Measurements from ENCODE around the gene TTLL12.

DNA sequence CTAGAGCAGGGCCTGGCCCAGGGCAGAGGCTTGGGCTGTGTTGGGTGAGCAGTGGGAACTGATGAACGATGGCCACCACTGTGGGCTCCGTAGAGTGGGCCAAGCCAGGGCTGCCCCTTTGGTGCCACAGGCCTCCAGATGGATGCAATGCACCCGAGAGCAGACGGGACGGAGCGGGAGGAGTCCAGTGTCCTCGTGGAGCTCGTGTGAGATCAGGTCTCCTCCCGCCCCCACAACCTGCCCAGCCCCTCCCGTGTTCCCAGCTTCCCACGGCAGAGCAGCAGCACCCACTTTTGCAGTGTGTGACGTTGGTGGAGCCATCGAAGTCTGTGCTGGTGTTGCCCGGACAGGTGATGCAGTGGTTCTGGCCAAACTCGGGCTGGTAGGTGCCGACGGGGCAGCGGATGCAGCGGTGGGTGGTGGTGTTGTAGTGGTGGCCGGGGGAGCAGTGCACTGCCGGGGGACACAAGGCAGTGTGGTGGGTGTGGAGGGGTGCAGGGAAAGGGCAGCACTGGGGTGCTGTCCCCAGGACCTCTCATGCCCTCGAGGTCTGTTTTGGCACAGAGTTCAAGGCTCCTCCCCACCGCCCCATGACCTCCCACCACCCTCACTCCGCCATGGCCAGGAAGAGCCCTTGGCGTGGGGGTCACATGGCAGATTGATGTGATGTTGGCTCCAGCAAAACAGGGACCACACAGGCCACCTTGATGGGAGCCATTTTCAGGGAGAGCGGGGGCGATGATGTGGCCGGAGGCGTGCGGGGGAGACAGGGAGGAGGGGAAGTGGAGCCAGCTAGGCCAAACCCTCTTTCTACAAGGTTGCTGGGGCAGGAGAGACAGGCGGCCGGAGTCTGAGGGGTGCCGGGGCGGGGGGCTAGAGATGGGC lies 23.9 kb upstream of the TTLL12 start:
- TF ChIP-seq POLR2A (IDR thresholded peaks at IDR 0.05; ENCODE audit: low read depth, low read length) (no peak), POLR2AphosphoS5 (IDR thresholded peaks at IDR 0.05; ENCODE audit: low read depth, low read length) (no peak)

Data from GM12892 (cell line).